ENCODE data around the gene PTPRN2. TPM values are rescaled to one million over a fixed set of nuclear protein-coding genes. Genes with fewer than 3 reads are reported as not detected.

Gene PTPRN2
- total and polyA plus RNA-seq, 2 donors (not counting 3 experiments of a cell fraction or from before 2014, with no cell fraction given), result 0.62 to 0.88 TPM

GRCh38 chr7:158501393-158502067 lies 86.1 kb downstream of the PTPRN2 start:
- POLR2A ChIA-PET, result no interaction called here
- Histone ChIP-seq H3K4me1 (ENCODE audit: control insufficient read depth, extremely low read depth, insufficient read depth, low read length) (no peaks in the 10 kb centered on the region), H3K4me2 (ENCODE audit: insufficient read depth, low read length) (no peak overlapping the region), H4K20me1 (replicated peaks; ENCODE audit: control insufficient read depth, extremely low read depth, insufficient read depth, low read length) (no peaks in the 10 kb centered on the region), H2AFZ (ENCODE audit: low read depth, low read length) (no peak overlapping the region), H3K27ac (ENCODE audit: insufficient read depth, low read depth, low read length) (no peak overlapping the region), H3K9me1 (replicated peaks; ENCODE audit: control insufficient read depth, extremely low read depth, insufficient read depth, low read length) (no peaks in the 10 kb centered on the region), H3K9me3 (replicated peaks; ENCODE audit: control insufficient read depth, insufficient read depth, low read length) (no peaks in the 10 kb centered on the region), H3K36me3 (ENCODE audit: control insufficient read depth in 2 of 2, extremely low read depth in 1 of 2, insufficient read depth in 2 of 2, low read length in 2 of 2) (no peaks in the 10 kb centered on the region), H3K27me3 (ENCODE audit: control insufficient read depth in 2 of 2, insufficient read depth in 2 of 2, low read length in 2 of 2) (no peaks in the 10 kb centered on the region), H3K4me3 (replicated peaks in 1 of 3; ENCODE audit: insufficient read depth in 1 of 3, low read depth in 1 of 3, low read length in 3 of 3) (no peak overlapping the region), H3K79me2 (ENCODE audit: control insufficient read depth, insufficient read depth, low read length) (no peaks in the 10 kb centered on the region), H3K9ac (replicated peaks; ENCODE audit: extremely low read depth, insufficient read depth, low read length) (no peak overlapping the region)
- dilution Hi-C loops (cut with MboI; ENCODE audit: extremely low pct_ligation_motif_present, low sequenced_read_pairs) (no loop called here), intact Hi-C loops (cut with micrococcal nuclease) (no loop called here)
- DNase-seq (ENCODE audit: low read depth, low spot score) (no peak), FAIRE-seq (no peak)
- CTCF ChIA-PET, result no interaction called here
- no TSS peak for BruUV-seq (replicated peaks)
- TF ChIP-seq EZH2 (IDR thresholded peaks at IDR 0.05; ENCODE audit: borderline replicate concordance, low read depth, low read length, severe bottlenecking) (no peak), CTCF (IDR thresholded peaks at IDR 0.05; ENCODE audit: extremely low read depth in 1 of 2, insufficient read depth in 1 of 2, low read depth in 1 of 2, low read length in 2 of 2) (no peak), FOS (IDR thresholded peaks at IDR 0.05; ENCODE audit: borderline replicate concordance, insufficient read depth, low read length) (no peak)

- Histone ChIP-seq H3K9me1 (replicated peaks; ENCODE audit: control insufficient read depth, extremely low read depth, insufficient read depth, low read length) (no peaks in the 10 kb centered on the region), H3K9me3 (replicated peaks; ENCODE audit: control insufficient read depth, insufficient read depth, low read length) (no peaks in the 10 kb centered on the region), H3K27ac (ENCODE audit: insufficient read depth, low read depth, low read length) (no peak overlapping the region), H3K4me1 (ENCODE audit: control insufficient read depth, extremely low read depth, insufficient read depth, low read length) (no peaks in the 10 kb centered on the region), H3K4me3 (replicated peaks in 1 of 3; ENCODE audit: insufficient read depth in 1 of 3, low read depth in 1 of 3, low read length in 3 of 3) (no peak overlapping the region), H3K27me3 (ENCODE audit: control insufficient read depth in 2 of 2, insufficient read depth in 2 of 2, low read length in 2 of 2) (no peaks in the 10 kb centered on the region), H3K79me2 (ENCODE audit: control insufficient read depth, insufficient read depth, low read length) (no peaks in the 10 kb centered on the region), H3K4me2 (ENCODE audit: insufficient read depth, low read length) (no peak overlapping the region), H2AFZ (ENCODE audit: low read depth, low read length) (no peak overlapping the region), H3K36me3 (ENCODE audit: control insufficient read depth in 2 of 2, extremely low read depth in 1 of 2, insufficient read depth in 2 of 2, low read length in 2 of 2) (no peaks in the 10 kb centered on the region), H4K20me1 (replicated peaks; ENCODE audit: control insufficient read depth, extremely low read depth, insufficient read depth, low read length) (no peaks in the 10 kb centered on the region), H3K9ac (replicated peaks; ENCODE audit: extremely low read depth, insufficient read depth, low read length) (no peak overlapping the region)
- POLR2A ChIA-PET, result no interaction called here
- CTCF ChIA-PET, result no interaction called here
- TF ChIP-seq POLR2AphosphoS5 (IDR thresholded peaks at IDR 0.05; ENCODE audit: insufficient read depth, low read depth, low read length) (no peak), POLR2A (IDR thresholded peaks at IDR 0.05; ENCODE audit: low read depth, low read length) (no peak), MAX (IDR thresholded peaks at IDR 0.05; ENCODE audit: insufficient read depth, insufficient read length) (no peak), CTCF (IDR thresholded peaks at IDR 0.05; ENCODE audit: extremely low read depth in 1 of 2, insufficient read depth in 1 of 2, low read depth in 1 of 2, low read length in 2 of 2) (no peak), FOS (IDR thresholded peaks at IDR 0.05; ENCODE audit: borderline replicate concordance, insufficient read depth, low read length) (no peak), MYC (IDR thresholded peaks at IDR 0.05; ENCODE audit: low read depth, low read length) (no peak), EZH2 (IDR thresholded peaks at IDR 0.05; ENCODE audit: borderline replicate concordance, low read depth, low read length, severe bottlenecking) (no peak), GATA2 (IDR thresholded peaks at IDR 0.05; ENCODE audit: insufficient read depth, insufficient read length, low read depth, low read length) (no peak), JUN (IDR thresholded peaks at IDR 0.05; ENCODE audit: borderline replicate concordance, insufficient read depth, insufficient read length, low read depth) (no peak)
- FAIRE-seq (no peak), DNase-seq (ENCODE audit: low read depth, low spot score) (no peak)
- intact Hi-C loops (cut with micrococcal nuclease), result no loop called here
- dilution Hi-C loops (cut with MboI; ENCODE audit: extremely low pct_ligation_motif_present, low sequenced_read_pairs), result no loop called here
- no TSS peak for BruUV-seq (replicated peaks)
Measured at GRCh38 chr7:158500651-158501052, 87.0 kb downstream of the PTPRN2 start.

All from endothelial cell of umbilical vein (primary cell).